Activated CD4-positive, alpha-beta T cell treated with anti-CD3 and anti-CD28 coated beads for 36 hours (primary cell): ENCODE measurements around the gene TPO. TPM values are rescaled to one million over a fixed set of nuclear protein-coding genes. Genes with fewer than 3 reads are reported as not detected.
"Not testable (repeated sequence)": the region's sequence is repeated elsewhere in the genome, so short reads cannot be mapped to it uniquely, and the experiment has no call there.

Experiments
- ATAC-seq: fragments of 200-7000 bp; cut with Tn5 transposase; one replicate; pipeline ENCODE4 v1.10.0; 2021; ENCODE audit warnings: mild to moderate bottlenecking, moderate library complexity
- CTCF ChIA-PET: fragments of 350-600 bp; sonication (Branson Sonifier 250); formaldehyde crosslinking; loops from one replicate; lab custom pipeline; 2021; ENCODE audit warnings: antibody characterized with exemption; lab: Charles Lee
- POLR2A ChIA-PET: fragments of 350-600 bp; sonication (Branson Sonifier 250); formaldehyde crosslinking; loops from one replicate; lab custom pipeline; 2021; ENCODE audit warnings: antibody characterized with exemption, inconsistent platforms; lab: Charles Lee
- DNase-seq: peaks from one replicate; pipeline ENCODE4 v3.0.0-alpha.2; 2020
- H3K27ac Mint-ChIP-seq: one replicate; pipeline ENCODE4 v1.8.0; 2021; ENCODE audit warnings: mixed read lengths
- H3K27me3 Mint-ChIP-seq: one replicate; pipeline ENCODE4 v1.8.0; 2021; ENCODE audit warnings: mixed read lengths
- H3K36me3 Mint-ChIP-seq: one replicate; pipeline ENCODE4 v1.8.0; 2021; ENCODE audit warnings: low read depth, mixed read lengths
- H3K4me1 Mint-ChIP-seq: one replicate; pipeline ENCODE4 v1.8.0; 2021; ENCODE audit warnings: mixed read lengths
- H3K4me3 Mint-ChIP-seq: one replicate; pipeline ENCODE4 v1.8.0; 2021; ENCODE audit warnings: mild to moderate bottlenecking, moderate library complexity, mixed read lengths
- H3K9me3 Mint-ChIP-seq: one replicate; pipeline ENCODE4 v1.8.0; 2021; ENCODE audit warnings: low read depth, mixed read lengths
- intact Hi-C, 2 experiments: fragments of 100-400 bp; cut with DNase I in 1 of 2; cut with micrococcal nuclease in 1 of 2; formaldehyde crosslinking; loops; one replicate each; pipeline versions ENCODE4 v1.14.2 to v1.15.1; 2022 to 2024; cut with DNase I, micrococcal nuclease
- total RNA-seq, 2 experiments: library from RNA; stranded (reverse); gene quantifications; one replicate each; pipeline ENCODE4 v1.2.3, GENCODE V29; 2021

TPO gene
- total RNA-seq, 2 experiments from 2014 or later = not detected

- H3K9me3 Mint-ChIP-seq = peaks cover 6% of the 10 kb centered on the region
Observed at GRCh38 chr2:1567556-1568344, 154.5 kb downstream of the TPO start.

GRCh38 chr2:1568345-1568668 is 155.0 kb downstream of the TPO start:
- DNase-seq, intact Hi-C loops, H3K9me3 Mint-ChIP-seq, H3K27ac Mint-ChIP-seq, H3K4me3 Mint-ChIP-seq, CTCF ChIA-PET, H3K36me3 Mint-ChIP-seq, ATAC-seq, H3K27me3 Mint-ChIP-seq, POLR2A ChIA-PET: not testable (repeated sequence)
- peaks cover 15% of the 10 kb centered on the region for H3K4me1 Mint-ChIP-seq

More at GRCh38 chr2:1567556-1568344, 154.5 kb downstream of the TPO start:
- ATAC-seq (no peak), DNase-seq (no peak)
- H3K27ac Mint-ChIP-seq = no peak overlapping the region
- ChIA-PET CTCF (no interaction called here), POLR2A (no interaction called here)
- H3K4me3 Mint-ChIP-seq = no peak overlapping the region
- H3K4me1 Mint-ChIP-seq = peaks cover 16% of the 10 kb centered on the region
- intact Hi-C loops = no loop called here
- no peaks in the 10 kb centered on the region for H3K36me3 Mint-ChIP-seq
- no peaks in the 10 kb centered on the region for H3K27me3 Mint-ChIP-seq

GRCh38 chr2:1569879-1570450 is 156.7 kb downstream of the TPO start:
- no peaks in the 10 kb centered on the region for H3K4me1 Mint-ChIP-seq
- ATAC-seq (no peak), DNase-seq (no peak)
- peaks cover 6% of the 10 kb centered on the region for H3K9me3 Mint-ChIP-seq
- ChIA-PET POLR2A (no interaction called here), CTCF (no interaction called here)
- H3K36me3 Mint-ChIP-seq = no peaks in the 10 kb centered on the region
- peaks cover 4% of the 10 kb centered on the region for H3K27me3 Mint-ChIP-seq
- no peak overlapping the region for H3K27ac Mint-ChIP-seq
- H3K4me3 Mint-ChIP-seq = no peak overlapping the region
- intact Hi-C loops = no loop called here

GRCh38 chr2:1571477-1572417 is 158.5 kb downstream of the TPO start:
- DNase-seq = no peak
- Mint-ChIP-seq H3K9me3 (peaks cover 6% of the 10 kb centered on the region), H3K27me3 (peaks cover 4% of the 10 kb centered on the region)

GRCh38 chr2:1572638-1573037 is 159.4 kb downstream of the TPO start:
- Mint-ChIP-seq H3K4me1 (no peaks in the 10 kb centered on the region), H3K4me3 (no peak overlapping the region), H3K27ac (no peak overlapping the region), H3K27me3 (peaks cover 4% of the 10 kb centered on the region), H3K9me3 (peaks cover 4% of the 10 kb centered on the region), H3K36me3 (no peaks in the 10 kb centered on the region)
- DNase-seq (no peak), ATAC-seq (no peak)
- CTCF ChIA-PET = no interaction called here
- intact Hi-C loops = no loop called here
- POLR2A ChIA-PET = no interaction called here

More at GRCh38 chr2:1571477-1572417, 158.5 kb downstream of the TPO start:
- ChIA-PET CTCF (no interaction called here), POLR2A (no interaction called here)
- no peak for ATAC-seq
- Mint-ChIP-seq H3K27ac (no peak overlapping the region), H3K36me3 (no peaks in the 10 kb centered on the region), H3K4me3 (no peak overlapping the region), H3K4me1 (no peaks in the 10 kb centered on the region)
- intact Hi-C loops = no loop called here

- POLR2A ChIA-PET = no interaction called here
- no peak overlapping the region for H3K27ac Mint-ChIP-seq
- no peaks in the 10 kb centered on the region for H3K36me3 Mint-ChIP-seq
- no peaks in the 10 kb centered on the region for H3K9me3 Mint-ChIP-seq
- no peaks in the 10 kb centered on the region for H3K4me1 Mint-ChIP-seq
- ATAC-seq (no peak), DNase-seq (no peak)
- peaks cover 7% of the 10 kb centered on the region for H3K27me3 Mint-ChIP-seq
- intact Hi-C loops = no loop called here
- CTCF ChIA-PET = no interaction called here
- no peak overlapping the region for H3K4me3 Mint-ChIP-seq
Observed at GRCh38 chr2:1577846-1578245, 164.6 kb downstream of the TPO start.

- H3K27me3 Mint-ChIP-seq, POLR2A ChIA-PET, H3K9me3 Mint-ChIP-seq, DNase-seq, H3K4me3 Mint-ChIP-seq, H3K27ac Mint-ChIP-seq, H3K4me1 Mint-ChIP-seq, H3K36me3 Mint-ChIP-seq, ATAC-seq, intact Hi-C loops: not testable (repeated sequence)
- CTCF ChIA-PET = interaction anchor here (0.5 kb wide), 1 partner anchor 28 kb away, joined by 3 read pairs; no protein-coding TSS in a partner anchor
Observed at GRCh38 chr2:1581257-1581964, 168.1 kb downstream of the TPO start.

GRCh38 chr2:1581965-1582625 is 168.8 kb downstream of the TPO start:
- H3K4me1 Mint-ChIP-seq = no peaks in the 10 kb centered on the region
- intact Hi-C loops = no loop called here
- no peak overlapping the region for H3K27ac Mint-ChIP-seq
- H3K4me3 Mint-ChIP-seq = no peak overlapping the region
- POLR2A ChIA-PET = no interaction called here
- no peaks in the 10 kb centered on the region for H3K36me3 Mint-ChIP-seq
- CTCF ChIA-PET = interaction anchor here (0.5 kb wide), 1 partner anchor 29 kb away, joined by 3 read pairs; no protein-coding TSS in a partner anchor
- no peak for DNase-seq
- H3K27me3 Mint-ChIP-seq = peaks cover 7% of the 10 kb centered on the region
- no peaks in the 10 kb centered on the region for H3K9me3 Mint-ChIP-seq
- ATAC-seq = no peak

- CTCF ChIA-PET = no interaction called here
- no peak overlapping the region for H3K27ac Mint-ChIP-seq
- peaks cover 7% of the 10 kb centered on the region for H3K27me3 Mint-ChIP-seq
- H3K36me3 Mint-ChIP-seq = no peaks in the 10 kb centered on the region
- H3K9me3 Mint-ChIP-seq = no peaks in the 10 kb centered on the region
- H3K4me1 Mint-ChIP-seq = no peaks in the 10 kb centered on the region
- no peak for DNase-seq
- no peak overlapping the region for H3K4me3 Mint-ChIP-seq
- POLR2A ChIA-PET = no interaction called here
- no peak for ATAC-seq
- intact Hi-C loops = no loop called here
Observed at GRCh38 chr2:1582891-1583341, 169.7 kb downstream of the TPO start.

- ATAC-seq = no peak
Observed at GRCh38 chr2:1584051-1584531, 170.8 kb downstream of the TPO start.

More at GRCh38 chr2:1584051-1584531, 170.8 kb downstream of the TPO start:
- no peak overlapping the region for H3K4me3 Mint-ChIP-seq
- CTCF ChIA-PET = no interaction called here
- no peak overlapping the region for H3K27ac Mint-ChIP-seq
- POLR2A ChIA-PET = no interaction called here
- no peaks in the 10 kb centered on the region for H3K4me1 Mint-ChIP-seq
- intact Hi-C loops = no loop called here
- no peak for DNase-seq
- H3K27me3 Mint-ChIP-seq = peaks cover 7% of the 10 kb centered on the region
- H3K36me3 Mint-ChIP-seq = no peaks in the 10 kb centered on the region
- H3K9me3 Mint-ChIP-seq = no peaks in the 10 kb centered on the region
